Caki2 (cell line): Measurements from ENCODE around the gene KRTAP5-1. TPM values are rescaled to one million over a fixed set of nuclear protein-coding genes. Genes with fewer than 3 reads are reported as not detected.

Experiments used
- DNase-seq: peaks from one replicate; pipeline ENCODE4 v3.0.0-alpha.2; 2015; ENCODE audit warnings: low read depth
- in situ Hi-C: cut with HindIII; loops from 2 replicates; pipeline ENCODE4 v1.10.0; 2016; ENCODE audit warnings: low sequenced_read_pairs, low pct_unique_long_range_greater_than_20kb, mixed read lengths
- total RNA-seq: library from RNA; depleted of rRNA; stranded (reverse); fragments of >200 nt; shearing (Covaris generic); gene quantifications from 2 replicates; pipeline ENCODE4 v1.2.3, GENCODE V29; 2014; ENCODE audit warnings: low replicate concordance

Gene KRTAP5-1
- total RNA-seq, 1 experiment from 2014 or later: not detected

GRCh38 chr11:1565173-1565903 lies 19.7 kb downstream of the KRTAP5-1 start:
- DNase-seq: no peak
- in situ Hi-C loops: no loop called here

- DNase-seq: no peak
- in situ Hi-C loops: no loop called here
These were observed 20.4 kb downstream of the KRTAP5-1 start for GRCh38 chr11:1564535-1565172.

GRCh38 chr11:1563697-1564534 lies 21.2 kb downstream of the KRTAP5-1 start:
- in situ Hi-C loops: no loop called here
- no peak for DNase-seq

DNA sequence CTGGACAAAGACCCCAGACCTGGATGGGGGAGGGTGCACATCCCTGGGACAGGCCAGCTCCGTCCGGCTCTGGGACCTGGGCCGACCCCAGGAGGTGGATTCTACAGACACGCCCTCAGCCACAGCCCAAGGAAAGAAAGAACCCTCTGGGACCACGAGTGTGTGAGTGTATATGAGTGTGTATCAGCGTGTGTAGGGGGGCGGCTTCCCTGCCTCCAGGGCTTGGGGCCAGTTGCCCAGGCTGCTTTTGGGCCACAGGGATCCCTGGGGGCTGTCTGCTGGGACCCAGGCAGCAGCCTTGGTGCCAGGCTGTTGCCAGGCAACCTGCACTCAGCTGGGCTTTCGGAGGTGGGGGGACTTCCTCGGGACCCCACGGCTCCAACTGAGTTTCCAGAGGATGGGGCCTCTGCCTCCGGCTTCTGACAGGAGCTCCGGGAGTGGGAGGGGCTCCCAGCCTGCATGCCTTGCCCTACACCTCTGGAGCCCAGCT lies 21.9 kb downstream of the KRTAP5-1 start:
- no peak for DNase-seq
- in situ Hi-C loops: no loop called here

DNA sequence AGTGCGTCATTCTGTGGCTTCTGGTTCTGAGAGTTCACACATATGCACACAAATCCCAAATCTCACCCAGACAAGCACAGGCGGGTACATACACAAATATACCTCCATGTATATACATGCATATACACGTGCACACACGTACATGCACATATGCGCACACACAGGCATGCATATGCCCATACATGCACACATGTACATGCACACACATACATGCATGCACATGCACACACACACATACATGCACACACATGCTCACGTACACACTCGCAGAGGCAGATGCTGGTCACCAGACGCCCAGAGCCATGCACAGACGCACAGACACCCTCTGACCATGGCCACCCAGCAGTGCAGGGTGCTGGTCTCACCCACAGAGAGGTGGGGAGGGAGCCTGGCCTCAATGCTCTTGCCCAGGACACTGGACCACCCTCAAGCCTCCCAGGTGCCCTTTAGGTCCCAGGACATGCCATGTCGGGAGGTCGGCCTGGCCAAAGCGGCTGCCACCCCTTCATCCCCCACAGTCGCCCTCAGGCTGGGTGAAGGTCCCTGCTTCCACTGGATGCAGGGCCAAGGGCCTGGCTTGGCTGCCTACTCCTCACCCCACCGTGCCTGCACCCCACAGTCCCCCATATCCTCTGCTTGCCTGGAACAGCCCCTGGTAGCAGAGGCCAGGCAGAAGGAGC lies 22.5 kb downstream of the KRTAP5-1 start:
- in situ Hi-C loops: no loop called here
- DNase-seq: no peak

- in situ Hi-C loops: no loop called here
- no peak for DNase-seq
These were observed 23.1 kb downstream of the KRTAP5-1 start for GRCh38 chr11:1561955-1562354.

DNA sequence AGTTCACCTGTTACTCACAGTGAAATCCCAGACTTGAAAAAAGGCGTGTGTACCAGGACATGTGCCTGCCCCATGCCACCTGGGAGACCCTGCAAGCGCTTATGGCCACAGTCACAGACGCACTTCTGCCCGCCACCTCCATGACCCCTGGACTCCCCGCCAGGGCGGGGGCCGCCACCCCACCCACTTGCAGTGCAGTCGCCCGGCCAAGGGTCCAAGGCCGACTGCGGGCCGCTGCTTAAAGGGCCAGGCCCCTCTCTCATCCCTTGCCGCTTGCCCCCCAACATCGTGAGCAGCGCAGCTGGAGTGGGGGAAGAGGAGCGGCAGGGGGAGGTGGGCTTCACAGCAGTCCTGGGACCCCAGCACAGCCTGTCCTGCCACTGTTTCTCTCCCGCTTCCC lies 23.8 kb downstream of the KRTAP5-1 start:
- no peak for DNase-seq
- in situ Hi-C loops: no loop called here

DNA sequence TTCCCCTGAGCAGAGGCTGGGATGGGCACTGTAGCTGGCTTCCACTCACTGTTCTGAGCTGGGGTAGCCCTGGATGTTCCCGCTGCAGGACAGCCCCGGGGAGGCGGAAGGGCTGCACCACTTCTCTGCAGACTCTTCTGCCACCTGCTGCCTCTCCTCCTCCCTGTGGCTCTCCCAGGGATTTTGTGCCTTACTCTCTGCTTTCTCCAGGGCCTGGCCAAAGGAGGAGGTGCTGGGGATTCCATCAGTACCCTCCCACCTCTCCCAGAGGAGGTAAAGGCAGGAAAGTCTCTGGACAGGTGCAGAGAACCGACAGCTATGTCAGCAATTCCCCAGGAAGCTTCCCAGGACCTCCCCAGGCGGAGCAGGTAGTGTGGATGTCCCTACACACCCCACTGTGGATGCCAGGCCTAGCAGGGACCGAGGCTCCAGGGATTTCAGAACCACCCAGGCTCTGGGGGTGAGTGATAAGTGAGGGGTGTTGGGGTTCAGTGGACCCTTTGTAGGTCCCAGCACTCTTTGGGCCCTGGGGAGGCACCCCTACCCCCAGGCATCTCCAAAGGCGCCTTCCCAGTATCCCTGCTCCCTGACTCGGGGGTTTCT lies 24.3 kb downstream of the KRTAP5-1 start:
- in situ Hi-C loops: no loop called here
- DNase-seq: no peak

DNA sequence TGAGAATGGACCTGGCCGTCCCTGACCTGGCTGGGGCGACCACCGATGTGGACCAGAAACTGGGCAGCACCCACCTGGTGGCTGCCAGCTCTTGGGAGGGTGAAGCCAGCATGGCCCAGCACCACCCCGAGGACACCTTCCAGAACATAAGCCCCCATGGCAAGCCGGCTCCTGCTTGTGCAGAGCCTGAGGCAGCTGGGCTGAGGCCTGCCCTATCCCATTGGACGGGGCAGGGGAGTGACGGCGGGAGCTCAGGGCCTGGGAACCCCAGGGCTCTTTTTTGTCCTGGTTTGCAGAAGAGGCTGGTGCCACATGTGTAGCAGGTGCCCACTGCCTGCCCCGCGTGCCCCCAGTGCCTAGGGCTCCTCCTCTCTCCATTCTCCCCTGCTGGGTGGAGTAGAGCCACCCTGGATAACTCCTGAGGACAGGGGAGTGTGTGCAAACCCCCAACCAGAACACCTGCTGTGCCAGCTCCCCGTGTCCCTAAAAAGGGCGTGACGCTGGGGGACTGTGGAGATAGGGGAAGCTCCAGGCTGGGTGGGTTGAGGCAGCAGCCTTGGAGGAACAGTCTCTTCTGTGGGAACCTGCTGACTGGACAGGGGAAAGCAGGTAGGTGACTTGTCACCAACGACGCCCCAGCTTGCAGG lies 25.0 kb downstream of the KRTAP5-1 start:
- no peak for DNase-seq
- in situ Hi-C loops: no loop called here

DNA sequence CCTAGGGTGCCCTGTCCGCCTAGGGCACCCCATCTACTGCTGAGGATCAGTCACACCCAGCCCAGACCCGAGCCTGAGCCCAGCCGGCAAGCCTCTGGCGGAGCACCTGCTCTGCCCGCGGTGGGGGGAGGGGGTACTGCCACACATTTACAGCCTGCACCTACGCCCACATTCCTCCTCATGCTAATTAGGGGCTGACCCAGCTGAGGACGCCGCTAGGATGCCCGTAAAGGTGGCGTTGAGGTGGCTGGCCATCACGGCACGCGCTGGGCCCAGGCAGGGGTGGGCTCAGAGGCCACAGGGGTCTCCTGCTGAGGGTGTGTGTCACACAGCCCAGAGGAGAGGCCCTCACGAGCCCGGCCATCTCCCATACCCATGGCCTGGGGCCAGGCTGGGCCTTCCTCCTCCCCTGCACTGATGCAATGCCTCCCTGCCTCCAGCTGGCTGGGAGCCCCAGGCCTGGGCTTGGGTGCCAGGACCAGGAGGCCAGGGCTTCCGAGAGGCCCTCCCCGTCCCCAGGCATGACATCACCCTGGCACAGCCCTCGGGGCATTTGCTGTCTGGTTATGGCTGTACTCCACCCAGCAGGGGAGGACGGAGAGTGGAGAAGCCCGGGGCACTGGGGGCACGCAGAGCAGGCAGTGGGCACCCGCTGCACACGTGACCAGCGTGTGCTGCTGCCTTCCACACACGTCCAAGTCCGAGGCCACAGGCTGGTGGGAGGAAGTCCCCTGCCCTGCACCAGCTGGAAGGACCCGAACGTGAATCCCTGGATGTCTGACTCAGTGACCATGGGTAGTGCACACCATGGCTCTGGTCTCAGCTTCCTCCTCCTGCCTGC lies 25.8 kb downstream of the KRTAP5-1 start:
- DNase-seq: peak; percentile 93

DNA sequence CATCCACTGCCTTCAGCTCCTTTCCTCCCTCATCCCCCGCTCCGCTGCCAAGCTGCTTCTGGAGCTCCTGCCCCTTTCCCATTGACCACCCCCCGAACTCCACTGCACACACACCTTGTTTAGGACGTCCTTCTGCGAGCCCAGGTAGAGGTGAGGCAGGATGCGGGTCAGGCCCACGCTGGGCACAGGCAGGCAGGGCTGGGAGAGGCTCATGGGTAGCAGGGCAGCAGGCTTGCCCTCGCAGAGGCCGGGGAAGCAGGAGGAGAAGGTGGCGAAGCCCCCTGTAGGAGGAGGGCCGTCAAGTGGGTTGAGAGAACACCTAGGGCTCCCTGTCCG lies 26.3 kb downstream of the KRTAP5-1 start:
- in situ Hi-C loops: no loop called here
- DNase-seq: no peak

More for the DNA sequence above, 25.8 kb downstream of the KRTAP5-1 start:
- in situ Hi-C loops: no loop called here

DNA sequence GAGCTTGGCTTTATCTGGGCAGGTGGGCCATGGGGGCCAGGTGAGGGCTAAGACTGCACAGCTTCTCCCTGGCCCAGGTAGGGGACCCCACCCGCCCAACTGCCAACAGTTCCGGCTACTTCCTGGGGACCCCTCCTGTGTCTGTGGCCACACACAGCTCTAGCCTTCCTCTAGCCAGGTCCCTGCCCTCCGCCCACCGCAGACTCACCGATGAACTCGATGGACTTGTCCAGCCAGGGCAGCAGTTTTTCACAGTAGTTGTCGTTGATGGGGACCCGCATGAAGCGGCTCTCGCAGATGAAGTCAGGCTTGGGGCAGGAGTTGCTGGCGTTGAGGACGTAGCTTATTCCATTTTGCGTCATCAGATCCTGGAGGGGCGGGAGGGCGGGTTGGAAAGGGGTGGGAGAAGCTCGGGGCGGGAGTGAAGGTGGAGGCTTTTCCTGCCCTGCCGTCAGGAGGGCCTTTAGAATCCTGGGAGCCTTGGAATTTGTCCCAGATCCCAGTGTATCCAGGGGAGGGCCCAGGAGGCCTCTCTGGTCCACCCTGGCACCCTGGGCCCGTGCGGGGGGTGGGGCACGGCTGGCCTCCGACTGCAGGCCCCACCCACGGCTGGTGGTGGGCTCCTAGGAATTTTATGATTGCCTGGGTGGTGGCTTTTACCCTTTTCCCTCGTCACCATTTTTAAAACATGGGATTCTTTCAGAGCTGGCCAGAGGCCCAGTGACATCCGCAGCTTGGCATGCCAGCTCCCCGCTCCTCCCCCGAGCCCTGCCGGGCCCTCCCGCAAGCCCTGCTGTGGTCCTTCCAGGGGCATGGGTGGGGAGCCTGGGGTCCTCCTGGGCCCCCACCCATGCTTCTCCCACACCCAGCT lies 26.9 kb downstream of the KRTAP5-1 start:
- in situ Hi-C loops: no loop called here
- peak; percentile 74 for DNase-seq

- in situ Hi-C loops: no loop called here
- DNase-seq: no peak
These were observed 27.8 kb downstream of the KRTAP5-1 start for GRCh38 chr11:1557051-1557884.

GRCh38 chr11:1556278-1556902 lies 28.7 kb downstream of the KRTAP5-1 start:
- in situ Hi-C loops: no loop called here
- DNase-seq: no peak

- in situ Hi-C loops: no loop called here
- DNase-seq: no peak
These were observed 29.4 kb downstream of the KRTAP5-1 start for GRCh38 chr11:1555713-1556153.
